HG03520 (cell line): ENCODE measurements around the gene CAPN5.

Experiments
- ATAC-seq: cut with Tn5 transposase; IDR thresholded peaks from one replicate; pipeline ENCODE4 v1.9.1; 2021; ENCODE audit warnings: mild to moderate bottlenecking, moderate library complexity; ENCODE audit not compliant: unreplicated experiment

Gene CAPN5

GRCh38 chr11:77063407-77063806 is 3.4 kb upstream of the CAPN5 start:
- no peak for ATAC-seq

- no peak for ATAC-seq
These were observed 2.9 kb upstream of the CAPN5 start for GRCh38 chr11:77063861-77064260.

GRCh38 chr11:77064648-77065217 is 2.0 kb upstream of the CAPN5 start:
- no peak for ATAC-seq

- ATAC-seq: no peak
These were observed 918 bp upstream of the CAPN5 start for GRCh38 chr11:77065878-77066228.

- no peak for ATAC-seq
These were observed 1.2 kb downstream of the CAPN5 start for GRCh38 chr11:77067861-77068443.

GRCh38 chr11:77068457-77069335 is 1.9 kb downstream of the CAPN5 start:
- no peak for ATAC-seq

GRCh38 chr11:77069336-77069968 is 2.7 kb downstream of the CAPN5 start:
- no peak for ATAC-seq

GRCh38 chr11:77069969-77070582 is 3.3 kb downstream of the CAPN5 start:
- ATAC-seq: no peak

- no peak for ATAC-seq
These were observed 4.3 kb downstream of the CAPN5 start for GRCh38 chr11:77071077-77071476.

GRCh38 chr11:77071671-77072605 is 5.2 kb downstream of the CAPN5 start:
- ATAC-seq: no peak

- ATAC-seq: no peak
These were observed 6.1 kb downstream of the CAPN5 start for GRCh38 chr11:77072851-77073327.

- no peak for ATAC-seq
These were observed 6.7 kb downstream of the CAPN5 start for GRCh38 chr11:77073328-77074001.

GRCh38 chr11:77074205-77074604 is 7.4 kb downstream of the CAPN5 start:
- ATAC-seq: no peak

GRCh38 chr11:77074626-77075221 is 8.0 kb downstream of the CAPN5 start:
- ATAC-seq: no peak

- no peak for ATAC-seq
These were observed 8.7 kb downstream of the CAPN5 start for GRCh38 chr11:77075425-77075905.

GRCh38 chr11:77079666-77080065 is 12.9 kb downstream of the CAPN5 start:
- no peak for ATAC-seq

- ATAC-seq: no peak
These were observed 14.0 kb downstream of the CAPN5 start for GRCh38 chr11:77080643-77081210.

GRCh38 chr11:77081381-77081851 is 14.6 kb downstream of the CAPN5 start:
- no peak for ATAC-seq
